Dedifferentiated amniotic fluid mesenchymal stem cell (primary cell): ENCODE results near the gene CBX7.

ENCODE experiments used
- DNase-seq: peaks from one replicate; pipeline ENCODE4 v3.0.0-alpha.2; 2016; ENCODE audit errors: extremely low spot score

The CBX7 gene

GRCh38 chr22:39091126-39092081 is 61.1 kb downstream of the CBX7 start:
- DNase-seq: no peak

- DNase-seq: no peak
Measured at GRCh38 chr22:39090426-39091064, 61.9 kb downstream of the CBX7 start.

- DNase-seq: no peak
Measured at GRCh38 chr22:39089928-39090327, 62.6 kb downstream of the CBX7 start.

- DNase-seq: no peak
Measured at GRCh38 chr22:39088685-39089032, 63.8 kb downstream of the CBX7 start.

- no peak for DNase-seq
Measured at GRCh38 chr22:39087881-39088684, 64.4 kb downstream of the CBX7 start.

GRCh38 chr22:39087098-39087497 is 65.4 kb downstream of the CBX7 start:
- DNase-seq: no peak

- no peak for DNase-seq
Measured at GRCh38 chr22:39084666-39085065, 67.8 kb downstream of the CBX7 start.

- no peak for DNase-seq
Measured at GRCh38 chr22:39083212-39084165, 69.0 kb downstream of the CBX7 start.

GRCh38 chr22:39081598-39081997 is 70.9 kb downstream of the CBX7 start:
- no peak for DNase-seq

GRCh38 chr22:39081016-39081415 is 71.5 kb downstream of the CBX7 start:
- no peak for DNase-seq
